Prostate gland (tissue), 2 donors: ENCODE data around the gene CPED1. TPM values are rescaled to one million over a fixed set of nuclear protein-coding genes. Genes with fewer than 3 reads are reported as not detected.

Source experiments
- DNase-seq: peaks from one replicate; pipeline ENCODE4 v3.0.0-alpha.2; 2019; ENCODE audit warnings: low spot score
- H3K27ac ChIP-seq, 2 donors: fragments of 200-600 bp; sonication (generic); 2 replicates each; pipeline ENCODE4 v1.5.1; 2017 to 2019
- H3K27me3 ChIP-seq: fragments of 200-600 bp; sonication (generic); replicated peaks from 2 replicates; pipeline ENCODE4 v1.5.1; 2019; ENCODE audit not compliant: insufficient read depth
- H3K36me3 ChIP-seq, 2 donors: fragments of 200-600 bp; sonication (generic); 1 replicate in 1 of 2; 2 replicates in 1 of 2; pipeline versions ENCODE4 v1.5.1 to v1.8.1; 2017 to 2019
- H3K4me1 ChIP-seq: fragments of 200-600 bp; sonication (generic); replicated peaks from 2 replicates; pipeline ENCODE4 v1.5.1; 2019
- H3K4me3 ChIP-seq, 2 donors: fragments of 200-600 bp; sonication (generic); 2 replicates each; pipeline ENCODE4 v1.5.1; 2017 to 2019
- H3K9me3 ChIP-seq: fragments of 200-600 bp; sonication (generic); 2 replicates; pipeline ENCODE4 v1.5.1; 2017
- POLR2A ChIP-seq: fragments of 450-650 bp; IDR thresholded peaks from one replicate; pipeline ENCODE4 v1.6.1; 2016; ENCODE audit warnings: antibody characterized with exemption, mild to moderate bottlenecking
- POLR2AphosphoS5 ChIP-seq: sonication (generic); formaldehyde crosslinking; IDR thresholded peaks from one replicate; pipeline ENCODE4 v1.6.1; 2017; ENCODE audit warnings: antibody characterized with exemption
- WGBS: methylation state at CpG from one replicate; pipeline ENCODE4 v1.1.5; 2018; 5-methylcytosine and 5-hydroxymethylcytosine counted together
- intact Hi-C: fragments of 100-400 bp; cut with DNase I; formaldehyde crosslinking; loops from one replicate; pipeline ENCODE4 v1.14.2; 2022
- total RNA-seq, 2 donors: library from RNA; depleted of rRNA; stranded (reverse); fragments of >200 nt; gene quantifications; one replicate each; pipeline ENCODE4 v1.1.0, GENCODE V29; 2016
- TF ChIP-seq, protein P1 (sequence below), 4 experiments: fragments of 200-600 bp in 2 of 4; fragments of 450-650 bp in 2 of 4; sonication (generic) in 2 of 4; IDR thresholded peaks; 1 replicate in 3 of 4; 2 replicates in 1 of 4; pipeline ENCODE4 v1.5.1; 2016 to 2019; ENCODE audit warnings: antibody characterized with exemption in 4 of 4, mild to moderate bottlenecking in 2 of 4, moderate library complexity in 2 of 4

The CPED1 gene
- total RNA-seq, 2 donors from 2014 or later, result 10.7 to 23.3 TPM

DNA sequence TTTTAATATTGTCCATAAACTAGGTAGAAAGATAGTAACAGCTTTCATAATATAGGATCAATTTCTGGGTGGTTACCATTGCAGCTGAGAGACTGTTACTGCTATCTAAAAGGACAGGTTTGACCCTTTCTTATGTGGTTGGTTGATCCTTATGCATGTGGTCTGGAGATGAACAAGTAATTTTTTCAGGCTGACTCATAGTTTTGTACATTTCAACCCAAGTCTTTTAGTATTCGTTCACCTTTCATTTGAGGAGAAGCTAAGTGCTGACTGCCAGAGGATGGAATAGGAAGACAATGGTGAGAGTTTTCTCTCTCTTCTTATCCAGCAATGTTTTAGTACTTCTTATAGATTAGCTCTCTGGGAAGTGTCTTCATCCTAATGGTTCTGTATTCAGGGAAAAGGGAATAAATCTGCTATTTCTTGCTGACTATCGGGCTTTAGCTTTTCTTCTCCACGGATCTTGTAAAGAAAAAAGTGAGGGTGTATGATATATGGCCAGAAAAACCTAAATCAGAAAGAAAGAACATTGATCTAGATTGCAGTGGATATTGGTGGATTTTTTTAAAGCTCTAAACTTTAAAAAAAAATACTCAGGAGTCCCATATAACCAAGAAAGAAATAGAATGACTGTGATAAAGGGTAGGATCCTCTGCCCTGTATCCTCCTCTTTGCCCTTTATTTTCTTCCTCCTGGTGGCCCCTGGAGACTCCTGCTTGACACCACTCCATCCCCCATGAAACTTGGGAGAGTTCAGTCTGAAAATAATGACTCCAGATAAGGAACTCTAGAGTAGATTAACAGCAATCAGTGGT is 88.0 kb downstream of the CPED1 start:
- TF ChIP-seq POLR2AphosphoS5 (no peak), POLR2A (no peak)
- Histone ChIP-seq H3K4me1 (no peaks in the 10 kb centered on the region), H3K36me3 (no peaks in the 10 kb centered on the region), H3K9me3 (no peaks in the 10 kb centered on the region), H3K27ac (no peak overlapping the region), H3K27me3 (no peaks in the 10 kb centered on the region), H3K4me3 (no peak overlapping the region)
- WGBS, result 87% methylated on average over 3 of the region's 3 CpGs
- intact Hi-C loops, result no loop called here
- no peak for DNase-seq

DNA sequence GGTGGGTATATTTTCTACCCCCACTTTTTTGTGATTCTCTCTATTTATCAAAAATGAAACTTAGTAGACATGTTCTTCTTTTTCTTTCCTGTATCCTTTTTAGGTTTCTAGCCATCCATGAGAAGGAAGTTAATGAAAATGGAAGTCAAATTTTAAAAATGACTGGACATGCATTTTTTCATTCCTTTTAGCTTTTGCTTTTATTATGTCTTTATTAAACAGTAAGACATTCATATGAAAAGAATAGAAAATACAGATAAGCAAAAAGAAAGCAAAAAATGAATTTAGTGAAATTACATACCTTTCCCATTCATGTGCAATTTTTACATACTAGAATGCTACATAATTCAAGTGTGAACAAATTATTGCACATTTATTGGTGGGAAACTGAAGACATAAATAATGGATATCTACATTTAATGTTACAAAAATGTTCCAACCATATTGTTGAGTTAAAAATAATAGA is 88.7 kb downstream of the CPED1 start:
- no peaks in the 10 kb centered on the region for H3K27me3 ChIP-seq
- intact Hi-C loops, result no loop called here
- H3K4me3 ChIP-seq, result no peak overlapping the region
- H3K27ac ChIP-seq, result no peak overlapping the region
- no peak for TF ChIP-seq POLR2AphosphoS5
- no peak for TF ChIP-seq POLR2A
- TF ChIP-seq, protein P1, sequence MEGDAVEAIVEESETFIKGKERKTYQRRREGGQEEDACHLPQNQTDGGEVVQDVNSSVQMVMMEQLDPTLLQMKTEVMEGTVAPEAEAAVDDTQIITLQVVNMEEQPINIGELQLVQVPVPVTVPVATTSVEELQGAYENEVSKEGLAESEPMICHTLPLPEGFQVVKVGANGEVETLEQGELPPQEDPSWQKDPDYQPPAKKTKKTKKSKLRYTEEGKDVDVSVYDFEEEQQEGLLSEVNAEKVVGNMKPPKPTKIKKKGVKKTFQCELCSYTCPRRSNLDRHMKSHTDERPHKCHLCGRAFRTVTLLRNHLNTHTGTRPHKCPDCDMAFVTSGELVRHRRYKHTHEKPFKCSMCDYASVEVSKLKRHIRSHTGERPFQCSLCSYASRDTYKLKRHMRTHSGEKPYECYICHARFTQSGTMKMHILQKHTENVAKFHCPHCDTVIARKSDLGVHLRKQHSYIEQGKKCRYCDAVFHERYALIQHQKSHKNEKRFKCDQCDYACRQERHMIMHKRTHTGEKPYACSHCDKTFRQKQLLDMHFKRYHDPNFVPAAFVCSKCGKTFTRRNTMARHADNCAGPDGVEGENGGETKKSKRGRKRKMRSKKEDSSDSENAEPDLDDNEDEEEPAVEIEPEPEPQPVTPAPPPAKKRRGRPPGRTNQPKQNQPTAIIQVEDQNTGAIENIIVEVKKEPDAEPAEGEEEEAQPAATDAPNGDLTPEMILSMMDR (IDR thresholded peaks at IDR 0.05), result no peak
- no peaks in the 10 kb centered on the region for H3K4me1 ChIP-seq
- DNase-seq, result no peak
- H3K9me3 ChIP-seq, result no peaks in the 10 kb centered on the region
- no peaks in the 10 kb centered on the region for H3K36me3 ChIP-seq

DNA sequence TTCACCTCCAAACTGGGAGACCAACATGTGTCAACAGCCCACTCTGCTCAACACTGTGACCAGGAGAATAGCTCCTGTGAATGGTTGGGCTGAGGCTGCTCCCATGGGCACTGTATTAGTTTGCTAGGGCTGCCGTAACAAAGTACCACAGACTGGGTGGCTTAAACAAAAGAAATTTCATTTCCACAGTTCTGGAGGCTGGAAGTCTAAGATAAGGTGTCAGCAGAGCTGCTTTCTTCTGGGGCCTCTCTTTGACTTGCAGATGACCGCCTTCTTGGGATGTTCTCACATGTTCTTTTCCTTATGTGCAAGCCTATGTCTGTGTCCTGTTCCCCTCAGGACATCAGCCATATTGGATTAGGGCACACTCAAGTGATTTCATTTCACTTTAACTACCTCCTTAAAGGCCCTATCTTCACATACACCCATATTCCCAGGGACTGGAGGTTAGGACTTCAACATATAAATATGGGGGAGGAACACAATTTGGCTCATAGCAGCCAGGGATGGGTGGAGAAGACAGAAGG is 90.3 kb downstream of the CPED1 start:
- no peak overlapping the region for H3K4me3 ChIP-seq
- 98% methylated on average over 2 of the region's 2 CpGs for WGBS
- intact Hi-C loops, result no loop called here
- no peak for DNase-seq
- no peaks in the 10 kb centered on the region for H3K9me3 ChIP-seq
- no peak for TF ChIP-seq POLR2A
- no peak for TF ChIP-seq POLR2AphosphoS5
- TF ChIP-seq, protein P1 (IDR thresholded peaks at IDR 0.05), result no peak
- H3K4me1 ChIP-seq, result no peaks in the 10 kb centered on the region
- H3K27ac ChIP-seq, result no peak overlapping the region
- no peaks in the 10 kb centered on the region for H3K36me3 ChIP-seq
- no peaks in the 10 kb centered on the region for H3K27me3 ChIP-seq

DNA sequence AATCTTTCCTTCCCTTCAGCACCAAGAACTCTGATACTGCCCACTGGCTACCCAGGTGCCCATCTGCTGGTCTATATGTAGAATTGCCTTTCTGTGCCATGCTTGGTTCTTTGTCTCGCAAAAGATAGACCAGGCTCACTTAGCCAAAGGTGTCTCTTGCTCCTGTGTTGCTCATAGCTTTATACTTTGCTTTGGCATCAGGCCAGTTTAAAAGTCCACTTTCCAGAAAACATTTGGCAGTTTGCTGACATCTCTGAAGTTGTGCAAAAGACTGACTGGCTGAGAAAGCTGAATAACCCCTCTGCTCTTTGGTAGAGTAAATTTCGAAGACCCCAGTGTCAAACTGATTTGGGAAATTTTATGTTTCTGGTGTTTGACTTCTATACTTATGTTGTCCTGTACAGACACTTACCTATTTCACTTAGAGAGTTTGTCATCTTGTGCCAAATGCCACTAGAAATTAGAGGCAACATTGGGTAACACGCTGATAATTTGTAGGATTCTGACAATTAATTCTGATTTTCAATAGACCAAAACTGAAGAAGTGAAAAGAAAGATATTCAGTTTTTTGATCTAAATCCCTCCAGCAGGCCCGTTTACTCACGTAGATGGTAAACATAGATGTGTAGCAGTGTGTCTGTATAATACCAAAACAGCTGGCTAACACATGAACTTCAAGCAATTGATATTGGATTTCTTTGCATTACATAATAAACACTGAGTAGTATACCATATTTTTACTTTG is 91.1 kb downstream of the CPED1 start:
- no peaks in the 10 kb centered on the region for H3K9me3 ChIP-seq
- TF ChIP-seq POLR2AphosphoS5 (no peak), POLR2A (no peak)
- TF ChIP-seq, protein P1 (IDR thresholded peaks at IDR 0.05), result no peak
- H3K4me1 ChIP-seq, result no peaks in the 10 kb centered on the region
- DNase-seq, result no peak
- H3K27me3 ChIP-seq, result no peaks in the 10 kb centered on the region
- WGBS, result 78% methylated on average over 5 of the region's 5 CpGs
- intact Hi-C loops, result no loop called here
- H3K27ac ChIP-seq, result no peak overlapping the region
- no peaks in the 10 kb centered on the region for H3K36me3 ChIP-seq
- H3K4me3 ChIP-seq, result no peak overlapping the region

DNA sequence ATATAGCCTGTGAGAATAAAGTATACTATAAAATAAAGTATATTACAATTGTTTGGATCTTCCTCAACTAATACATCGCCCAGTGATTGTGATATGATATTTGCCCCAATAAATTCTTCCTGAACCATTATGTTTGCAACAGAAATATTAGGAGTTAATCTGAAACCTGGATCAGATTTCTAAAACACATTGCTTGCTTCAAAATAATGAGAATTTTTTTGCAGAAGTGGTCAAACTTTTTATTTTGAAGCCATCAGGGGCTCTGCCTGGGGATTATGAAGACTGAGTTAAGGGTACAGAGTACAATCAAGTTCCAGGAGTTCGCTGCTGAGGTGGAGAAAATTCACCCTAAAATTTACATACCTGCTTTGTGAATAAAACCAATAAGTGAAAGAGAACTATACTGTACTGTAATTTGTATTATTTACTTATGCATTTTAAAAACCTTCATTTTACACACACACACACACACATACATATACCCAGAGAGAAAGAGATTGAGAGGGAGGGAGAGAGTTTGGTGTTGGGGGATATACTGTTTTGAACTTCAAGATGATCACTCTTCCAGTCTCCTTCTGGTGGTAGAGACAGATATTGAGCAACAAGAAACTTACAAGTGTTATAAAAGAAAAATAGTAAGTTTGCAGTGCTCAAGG is 91.9 kb downstream of the CPED1 start:
- Histone ChIP-seq H3K36me3 (no peaks in the 10 kb centered on the region), H3K27ac (no peak overlapping the region), H3K4me3 (no peak overlapping the region), H3K4me1 (no peaks in the 10 kb centered on the region), H3K27me3 (no peaks in the 10 kb centered on the region), H3K9me3 (no peaks in the 10 kb centered on the region)
- TF ChIP-seq POLR2A, result no peak
- TF ChIP-seq, protein P1 (IDR thresholded peaks at IDR 0.05), result no peak
- no peak for TF ChIP-seq POLR2AphosphoS5
- intact Hi-C loops, result no loop called here
- WGBS, result 91% methylated on average over 2 of the region's 2 CpGs
- DNase-seq, result no peak
